Cardiac fibroblast (primary cell): ENCODE data around the gene XYLB.
A peak's percentile ranks its signal among the peaks of the same experiment; 100 is the strongest.

Experiments
- DNase-seq, 2 donors: peaks; one replicate each; pipeline versions ENCODE4 v3.0.0 to v3.0.0-alpha.2; 2010; ENCODE audit warnings: low read depth in 2 of 2
- H3K4me3 ChIP-seq, 2 donors: replicated peaks in 1 of 2; 1 replicate in 1 of 2; 2 replicates in 1 of 2; pipeline ENCODE4 v1.5.1; 2011; ENCODE audit warnings: low read depth in 2 of 2, low read length in 2 of 2, mild to moderate bottlenecking in 2 of 2, moderate library complexity in 1 of 2
- CTCF ChIP-seq: IDR thresholded peaks from one replicate; pipeline ENCODE4 v1.5.1; 2011; ENCODE audit warnings: low read depth, mild to moderate bottlenecking, low read length, inconsistent platforms

Gene XYLB

GRCh38 chr3:38337703-38338102 lies 8.9 kb upstream of the XYLB start:
- TF ChIP-seq CTCF: no peak
- no peak overlapping the region for H3K4me3 ChIP-seq
- no peak for DNase-seq

GRCh38 chr3:38343797-38344594 lies 2.6 kb upstream of the XYLB start:
- DNase-seq: peak; percentile 20 to 34
- no peak for TF ChIP-seq CTCF
- H3K4me3 ChIP-seq: no peak overlapping the region

- peak overlapping the region in 1 of 2 donors; percentile 86 for H3K4me3 ChIP-seq
- DNase-seq: no peak
- TF ChIP-seq CTCF: no peak
Measured at GRCh38 chr3:38345879-38346586, 552 bp upstream of the XYLB start.

- TF ChIP-seq CTCF: no peak
- DNase-seq: no peak
- H3K4me3 ChIP-seq: peak overlapping the region; percentile 61 to 86
Measured at GRCh38 chr3:38347421-38348200, 1.0 kb downstream of the XYLB start.

GRCh38 chr3:38348903-38349302 lies 2.3 kb downstream of the XYLB start:
- peak; percentile 32 to 88 for DNase-seq
- TF ChIP-seq CTCF: no peak
- H3K4me3 ChIP-seq: no peak overlapping the region

GRCh38 chr3:38349684-38350359 lies 3.2 kb downstream of the XYLB start:
- peak in 1 of 2 donors; percentile 48 for DNase-seq
- H3K4me3 ChIP-seq: no peak overlapping the region
- TF ChIP-seq CTCF: no peak
